Ovary (tissue), 9 donors: ENCODE data around the gene POLR1G. TPM values are rescaled to one million over a fixed set of nuclear protein-coding genes. Genes with fewer than 3 reads are reported as not detected.

ENCODE experiments used
- DNase-seq, 5 donors: peaks; one replicate each; pipeline ENCODE4 v3.0.0-alpha.2; 2019 to 2020
- H3K27ac ChIP-seq, 2 donors: fragments of 200-600 bp; one replicate each; pipeline versions ENCODE4 v1.5.1 to v1.8.0; 2019 to 2022
- H3K27me3 ChIP-seq: fragments of 200-600 bp; one replicate; pipeline ENCODE4 v1.8.0; 2022
- H3K36me3 ChIP-seq: fragments of 200-600 bp; sonication (generic); one replicate; pipeline ENCODE4 v1.5.1; 2019
- H3K4me1 ChIP-seq: one replicate; pipeline ENCODE4 v1.8.1; 2013; ENCODE audit warnings: mild to moderate bottlenecking, moderate library complexity; ENCODE audit not compliant: insufficient read depth
- H3K4me3 ChIP-seq: fragments of 200-600 bp; sonication (generic); one replicate; pipeline ENCODE4 v1.5.1; 2017
- H3K9me3 ChIP-seq, 2 donors: fragments of 200-600 bp in 1 of 2; sonication (generic) in 1 of 2; one replicate each; pipeline versions ENCODE4 v1.5.1 to v1.8.1; 2013 to 2019; ENCODE audit warnings: mild to moderate bottlenecking in 1 of 2, moderate library complexity in 1 of 2
- EP300 ChIP-seq: sonication (generic); formaldehyde crosslinking; IDR thresholded peaks from one replicate; pipeline ENCODE4 v1.6.1; 2017; ENCODE audit warnings: antibody characterized with exemption
- POLR2A ChIP-seq: fragments of 450-650 bp; IDR thresholded peaks from one replicate; pipeline ENCODE4 v1.6.1; 2017; ENCODE audit warnings: antibody characterized with exemption, mild to moderate bottlenecking, moderate library complexity
- WGBS, 3 donors: extraction: QIAGEN DNeasy Blood & Tissue Kit in 1 of 3; methylation state at CpG; one replicate each; pipeline versions ENCODE4 v1.1.5 to v1.1.7; 2013 to 2017; 5-methylcytosine and 5-hydroxymethylcytosine counted together
- intact Hi-C, 4 donors: fragments of 100-400 bp; cut with DNase I; formaldehyde crosslinking; loops; one replicate each; pipeline versions ENCODE4 v1.11.0 to v1.15.1; 2022 to 2023
- polyA plus RNA-seq, 2 donors: library from polyadenylated mRNA; stranded (reverse); fragments of 200-250 nt in 1 of 2; fragments of 350-450 nt in 1 of 2; fragmentation: Illumina TruSeq in 1 of 2; extraction: RNeasy Lipid Tissue Mini Kit (QIAGEN cat#74804) in 1 of 2; gene quantifications; one replicate each; pipeline ENCODE4 v1.2.3, GENCODE V29; 2013 to 2014
- total RNA-seq, 7 donors: library from RNA; depleted of rRNA in 2 of 7; stranded (reverse); fragments of >200 nt in 2 of 7; fragmentation: NEBNext Ultra II Directional in 3 of 7; extraction: Animal tissue kit (Norgen Biotek cat#: 25700) in 3 of 7; gene quantifications; one replicate each; pipeline versions ENCODE4 v1.1.0 to v1.2.4, GENCODE V29; 2016 to 2023
- TF ChIP-seq, protein P1 (sequence below), 3 donors: fragments of 450-650 bp in 2 of 3; fragments of 200-600 bp in 1 of 3; IDR thresholded peaks; one replicate each; pipeline versions ENCODE4 v1.5.1 to v1.8.0; 2016 to 2022; ENCODE audit warnings: antibody characterized with exemption in 3 of 3, mild to moderate bottlenecking in 1 of 3
- donor health status: DM: no; HTN: no; CAD: no; lungs with moderate emphysema.
- donor health status: DM: no; HTN: no; CAD: no.
- donor health status: Bipolar disorder and iron deficiency.
- donor health status: DM: yes; HTN: yes; CAD: no.
- donor health status: DM: no; HTN: no; CAD: no.
- donor health status: DM: yes; HTN: yes; CAD: no.

Gene POLR1G
- total and polyA plus RNA-seq, 9 donors, result 1.5 to 8.5 (median 5.4) TPM

DNA sequence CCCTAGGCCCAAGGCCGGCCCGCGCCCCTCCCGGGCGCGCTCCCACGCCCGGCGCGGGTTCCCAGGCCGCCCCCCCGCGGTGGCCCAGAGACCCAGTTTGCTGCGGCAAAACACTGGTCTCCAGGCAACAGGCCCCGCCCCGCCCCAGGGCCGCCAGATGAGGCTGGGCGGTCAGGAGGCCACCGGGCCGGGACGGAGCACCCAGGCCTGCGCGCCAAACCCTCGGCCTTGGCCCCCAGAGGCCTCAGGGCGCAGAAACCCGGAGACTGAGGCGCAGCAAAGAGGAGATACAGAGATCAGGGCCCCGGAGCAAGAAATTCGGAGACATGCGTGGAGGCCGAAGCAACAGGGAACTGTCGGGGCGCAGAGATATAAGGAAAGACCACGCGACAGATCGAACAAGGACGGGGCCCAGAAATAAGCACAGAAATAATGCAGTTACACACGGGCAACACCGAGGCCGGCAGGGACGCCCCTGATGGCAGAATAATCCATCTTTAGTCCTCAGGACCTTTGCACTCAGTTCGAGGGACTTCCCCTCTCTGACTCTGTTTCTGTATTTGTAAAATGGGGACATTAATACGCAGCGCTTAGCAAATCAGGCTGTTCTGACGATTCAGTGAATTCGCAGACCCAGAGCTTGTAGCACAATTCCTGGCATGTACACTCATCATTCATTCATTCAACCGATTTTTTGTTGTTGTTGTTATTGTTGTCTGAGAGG lies 38.0 kb downstream of the POLR1G start:
- peak; percentile 95 to 99 (median 98) for DNase-seq
- intact Hi-C loops, result no loop called here
- peaks cover 12% of the 10 kb centered on the region for H3K4me1 ChIP-seq
- no peaks in the 10 kb centered on the region for H3K9me3 ChIP-seq
- TF ChIP-seq, protein P1, sequence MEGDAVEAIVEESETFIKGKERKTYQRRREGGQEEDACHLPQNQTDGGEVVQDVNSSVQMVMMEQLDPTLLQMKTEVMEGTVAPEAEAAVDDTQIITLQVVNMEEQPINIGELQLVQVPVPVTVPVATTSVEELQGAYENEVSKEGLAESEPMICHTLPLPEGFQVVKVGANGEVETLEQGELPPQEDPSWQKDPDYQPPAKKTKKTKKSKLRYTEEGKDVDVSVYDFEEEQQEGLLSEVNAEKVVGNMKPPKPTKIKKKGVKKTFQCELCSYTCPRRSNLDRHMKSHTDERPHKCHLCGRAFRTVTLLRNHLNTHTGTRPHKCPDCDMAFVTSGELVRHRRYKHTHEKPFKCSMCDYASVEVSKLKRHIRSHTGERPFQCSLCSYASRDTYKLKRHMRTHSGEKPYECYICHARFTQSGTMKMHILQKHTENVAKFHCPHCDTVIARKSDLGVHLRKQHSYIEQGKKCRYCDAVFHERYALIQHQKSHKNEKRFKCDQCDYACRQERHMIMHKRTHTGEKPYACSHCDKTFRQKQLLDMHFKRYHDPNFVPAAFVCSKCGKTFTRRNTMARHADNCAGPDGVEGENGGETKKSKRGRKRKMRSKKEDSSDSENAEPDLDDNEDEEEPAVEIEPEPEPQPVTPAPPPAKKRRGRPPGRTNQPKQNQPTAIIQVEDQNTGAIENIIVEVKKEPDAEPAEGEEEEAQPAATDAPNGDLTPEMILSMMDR (IDR thresholded peaks at IDR 0.05), result no peak
- no peak for TF ChIP-seq POLR2A
- no peak for TF ChIP-seq EP300
- no peaks in the 10 kb centered on the region for H3K27me3 ChIP-seq
- peak overlapping the region; percentile 80 to 87 for H3K27ac ChIP-seq
- H3K4me3 ChIP-seq, result peak overlapping the region; percentile 55
- no peaks in the 10 kb centered on the region for H3K36me3 ChIP-seq
- WGBS, 3 donors, result 7 to 13% (median 10%) methylated on average over 38 to 47 of the region's 47 CpGs

DNA sequence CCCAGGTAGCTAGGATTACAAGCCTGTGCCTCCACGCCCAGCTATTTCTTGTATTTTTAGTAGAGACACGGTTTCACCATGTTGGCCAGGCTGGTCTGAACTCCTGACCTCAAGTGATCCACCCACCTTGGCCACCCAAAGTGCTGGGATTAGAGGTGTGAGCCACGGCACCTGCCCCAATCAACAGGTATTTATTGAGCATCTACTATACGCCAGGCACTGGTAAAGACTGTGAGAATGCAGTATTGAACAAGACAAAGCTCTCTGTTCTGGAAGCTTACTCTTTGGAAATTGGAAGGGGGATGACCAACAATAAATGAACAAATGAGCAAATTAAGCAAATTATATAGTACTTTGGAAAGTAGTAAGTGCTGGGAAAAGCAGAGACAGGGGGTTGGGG lies 38.7 kb downstream of the POLR1G start:
- peaks cover 12% of the 10 kb centered on the region for H3K4me1 ChIP-seq
- WGBS, 3 donors, result 90 to 92% (median 92%) methylated on average over 4 of the region's 4 CpGs
- intact Hi-C loops, result no loop called here
- no peaks in the 10 kb centered on the region for H3K27me3 ChIP-seq
- no peak overlapping the region for H3K4me3 ChIP-seq
- no peak for DNase-seq
- H3K9me3 ChIP-seq, result no peaks in the 10 kb centered on the region
- no peaks in the 10 kb centered on the region for H3K36me3 ChIP-seq
- H3K27ac ChIP-seq, result peak overlapping the region in 1 of 2 donors; percentile 87
- TF ChIP-seq POLR2A (no peak), EP300 (no peak)
- TF ChIP-seq, protein P1 (IDR thresholded peaks at IDR 0.05), result no peak

DNA sequence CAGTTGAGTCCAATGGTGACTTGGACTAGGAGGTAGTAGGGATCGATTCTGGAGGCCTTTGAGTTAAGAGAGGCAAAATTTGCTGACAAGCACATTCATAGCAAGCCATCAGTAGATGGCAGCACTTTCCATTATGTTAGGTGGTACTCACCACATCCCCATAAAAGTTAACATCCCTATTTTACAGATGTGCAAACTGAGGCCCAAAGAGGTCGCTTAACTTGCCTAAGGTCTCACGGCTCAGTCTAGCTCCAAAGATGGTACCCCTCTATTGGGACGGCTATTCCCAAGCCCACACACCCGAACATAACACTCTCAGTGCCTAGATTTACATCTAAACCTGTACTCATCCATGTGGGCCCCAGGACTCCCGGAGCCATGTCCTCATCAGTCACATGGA lies 39.9 kb downstream of the POLR1G start:
- H3K36me3 ChIP-seq, result no peaks in the 10 kb centered on the region
- no peak overlapping the region for H3K4me3 ChIP-seq
- H3K9me3 ChIP-seq, result no peaks in the 10 kb centered on the region
- no peaks in the 10 kb centered on the region for H3K27me3 ChIP-seq
- TF ChIP-seq EP300, result no peak
- TF ChIP-seq, protein P1 (IDR thresholded peaks at IDR 0.05), result no peak
- no peak for TF ChIP-seq POLR2A
- intact Hi-C loops, result no loop called here
- 80 to 84% (median 81%) methylated on average over 6 of the region's 6 CpGs for WGBS, 3 donors
- no peak for DNase-seq
- no peak overlapping the region for H3K27ac ChIP-seq
- H3K4me1 ChIP-seq, result peaks cover 11% of the 10 kb centered on the region

DNA sequence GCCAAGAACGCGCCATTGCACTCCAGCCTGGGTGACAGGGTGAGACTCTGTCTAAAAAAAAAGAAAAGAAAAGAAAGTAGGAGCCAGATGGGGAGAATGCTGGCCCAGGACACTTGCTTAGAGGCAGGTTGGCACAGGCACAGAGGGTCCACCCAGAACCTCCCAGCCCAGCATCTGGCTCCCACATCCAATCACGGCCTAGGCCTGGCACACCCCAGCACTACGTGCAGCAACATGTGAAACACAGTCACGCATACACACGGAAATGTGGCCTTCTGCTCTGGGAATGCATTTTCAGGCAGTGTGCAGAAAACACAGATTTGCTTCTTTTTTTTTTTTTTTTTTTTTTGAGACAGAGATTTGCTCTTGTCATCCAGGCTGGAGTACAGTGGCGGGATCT lies 40.5 kb downstream of the POLR1G start:
- Histone ChIP-seq H3K9me3 (no peaks in the 10 kb centered on the region), H3K27ac (no peak overlapping the region), H3K4me3 (no peak overlapping the region), H3K27me3 (no peaks in the 10 kb centered on the region), H3K36me3 (no peaks in the 10 kb centered on the region), H3K4me1 (peaks cover 13% of the 10 kb centered on the region)
- TF ChIP-seq EP300 (no peak), POLR2A (no peak)
- TF ChIP-seq, protein P1 (IDR thresholded peaks at IDR 0.05), result no peak
- intact Hi-C loops, result no loop called here
- no peak for DNase-seq
- 72 to 81% (median 77%) methylated on average over 7 of the region's 7 CpGs for WGBS, 3 donors
